Epithelial cell of esophagus (primary cell): Measurements from ENCODE around the gene CXCL17.

ENCODE experiments used
- DNase-seq: peaks from one replicate; pipeline ENCODE4 v3.0.0; 2010; ENCODE audit warnings: low read depth
- H3K4me3 ChIP-seq: 2 replicates; pipeline ENCODE4 v1.5.1; 2011; ENCODE audit warnings: mild to moderate bottlenecking, low read length, control low read depth
- CTCF ChIP-seq: IDR thresholded peaks from 2 replicates; pipeline ENCODE4 v1.5.1; 2011; ENCODE audit warnings: low read depth, mild to moderate bottlenecking, low read length, control low read depth, inconsistent platforms; ENCODE audit not compliant: insufficient read depth; ENCODE audit errors: missing control alignments

CXCL17 gene

DNA sequence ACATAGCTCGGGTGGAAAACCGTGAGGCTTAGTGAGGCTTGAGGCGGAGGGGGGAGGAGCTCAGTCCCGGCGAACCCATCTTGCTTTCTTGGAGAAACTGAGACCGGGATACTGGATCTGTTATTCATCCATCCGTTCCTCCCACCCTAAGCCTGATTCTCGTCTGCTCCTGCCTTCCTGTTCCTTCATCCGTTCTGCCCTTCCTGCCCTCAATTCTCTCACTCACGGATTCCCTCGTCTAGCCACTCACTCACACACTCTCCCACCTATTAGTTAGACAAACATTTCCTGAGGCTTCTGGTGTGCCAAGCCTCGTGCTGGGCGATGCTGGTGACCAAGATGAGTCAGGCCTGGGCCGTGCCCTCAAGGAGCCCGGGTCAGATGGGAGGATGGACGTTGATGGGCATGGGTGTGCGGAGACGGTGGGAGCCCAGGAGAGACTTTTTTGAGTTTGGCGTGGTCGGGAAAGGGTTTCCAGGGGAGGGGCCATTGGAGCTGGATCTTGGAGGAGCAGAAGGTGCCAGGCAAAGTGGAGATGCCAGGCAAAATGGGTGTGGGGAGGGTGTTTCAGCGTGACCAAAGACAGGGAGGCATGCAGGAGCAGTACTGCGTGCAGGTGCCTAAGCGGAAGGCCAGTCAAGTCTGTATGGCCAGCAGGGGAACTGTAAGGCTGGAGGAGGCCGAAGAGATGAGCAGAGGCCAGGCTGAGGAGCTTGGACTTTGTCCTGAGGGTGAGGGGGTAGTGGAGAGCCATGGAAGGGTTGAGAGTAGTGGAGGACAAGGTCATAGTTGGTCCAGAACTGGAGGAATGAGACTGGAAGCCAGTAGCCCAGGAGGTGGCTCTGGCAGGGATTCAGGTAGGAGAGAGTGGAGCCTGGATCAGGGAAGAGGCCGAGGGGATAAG lies 45.2 kb downstream of the CXCL17 start:
- DNase-seq: no peak
- peak overlapping the region; percentile 83 for H3K4me3 ChIP-seq
- TF ChIP-seq CTCF: no peak

DNA sequence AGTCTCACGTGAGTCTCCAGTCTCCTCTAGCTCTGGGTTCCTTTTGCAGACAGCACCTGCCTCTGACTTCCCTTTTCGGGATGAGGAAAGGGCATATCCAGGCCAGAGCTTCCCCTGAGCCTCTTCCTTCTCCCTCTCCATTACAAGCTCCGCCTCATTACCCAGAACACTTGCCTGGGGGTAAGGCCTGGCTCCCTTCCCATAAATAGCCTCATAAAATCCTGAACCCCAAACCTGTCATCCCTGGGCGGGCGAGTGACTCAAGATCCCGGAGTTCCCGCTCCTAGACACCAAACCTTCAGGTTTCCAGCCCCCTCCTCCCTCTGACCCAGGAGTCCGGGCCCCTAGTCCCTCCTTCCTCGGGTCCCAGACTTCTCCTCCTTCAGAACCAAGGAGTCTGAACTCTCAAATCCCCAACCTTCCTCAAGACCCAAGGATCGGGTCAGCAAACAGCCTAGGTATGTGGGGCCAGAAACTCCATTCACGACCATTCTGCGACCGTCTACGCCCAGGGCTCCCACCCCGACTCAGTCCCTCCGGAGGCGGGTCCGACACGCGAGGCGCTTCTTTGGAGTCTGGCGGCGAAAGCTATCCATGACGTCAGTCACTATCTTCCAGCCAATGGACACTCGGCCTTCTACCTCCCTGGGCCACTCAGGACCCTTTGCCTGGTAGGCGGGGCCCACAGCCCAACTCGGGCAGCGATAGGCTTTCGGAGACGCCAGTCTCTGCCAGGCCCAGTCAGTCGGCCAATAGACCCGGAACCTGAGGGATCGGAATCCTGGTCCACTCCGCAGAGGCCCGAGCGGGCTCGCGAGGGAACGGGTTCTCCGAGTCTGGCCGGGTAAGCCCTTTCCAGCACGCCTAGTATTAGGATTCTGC lies 46.1 kb downstream of the CXCL17 start:
- no peak for TF ChIP-seq CTCF
- H3K4me3 ChIP-seq: peak overlapping the region; percentile 83
- DNase-seq: peak; percentile 99

DNA sequence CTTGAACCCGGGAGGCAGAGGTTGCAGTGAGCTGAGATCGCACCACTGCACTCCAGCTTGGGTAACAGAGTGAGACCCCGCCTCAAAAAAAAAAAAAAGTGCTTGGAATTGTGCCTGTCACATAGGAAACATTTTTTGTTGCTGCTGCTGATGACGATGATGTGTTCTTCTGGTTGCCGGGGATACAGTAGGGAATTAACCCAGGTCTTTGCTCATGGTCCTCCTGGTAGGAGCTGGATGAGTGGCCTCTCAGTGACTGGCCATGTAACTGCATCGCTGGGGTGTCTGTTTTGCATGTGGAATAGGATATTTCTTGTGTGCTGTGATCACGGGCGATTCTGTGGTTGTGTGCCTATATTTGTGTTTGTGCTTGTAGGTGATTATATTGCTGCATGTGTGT lies 48.0 kb downstream of the CXCL17 start:
- DNase-seq: no peak
- H3K4me3 ChIP-seq: no peak overlapping the region
- TF ChIP-seq CTCF: no peak

- H3K4me3 ChIP-seq: no peak overlapping the region
- DNase-seq: no peak
- TF ChIP-seq CTCF: no peak
Measured at GRCh38 chr19:42392165-42392564, 50.6 kb downstream of the CXCL17 start.

- no peak for TF ChIP-seq CTCF
- no peak for DNase-seq
- H3K4me3 ChIP-seq: no peak within 1 kb of the TSS
Measured at GRCh38 chr19:42389899-42390298, 52.8 kb downstream of the CXCL17 start, which contains the start of gene CNFN. CNFN (minus strand) TSS chr19:42390297; CDS start chr19:42389037, 1,260 bp downstream.

DNA sequence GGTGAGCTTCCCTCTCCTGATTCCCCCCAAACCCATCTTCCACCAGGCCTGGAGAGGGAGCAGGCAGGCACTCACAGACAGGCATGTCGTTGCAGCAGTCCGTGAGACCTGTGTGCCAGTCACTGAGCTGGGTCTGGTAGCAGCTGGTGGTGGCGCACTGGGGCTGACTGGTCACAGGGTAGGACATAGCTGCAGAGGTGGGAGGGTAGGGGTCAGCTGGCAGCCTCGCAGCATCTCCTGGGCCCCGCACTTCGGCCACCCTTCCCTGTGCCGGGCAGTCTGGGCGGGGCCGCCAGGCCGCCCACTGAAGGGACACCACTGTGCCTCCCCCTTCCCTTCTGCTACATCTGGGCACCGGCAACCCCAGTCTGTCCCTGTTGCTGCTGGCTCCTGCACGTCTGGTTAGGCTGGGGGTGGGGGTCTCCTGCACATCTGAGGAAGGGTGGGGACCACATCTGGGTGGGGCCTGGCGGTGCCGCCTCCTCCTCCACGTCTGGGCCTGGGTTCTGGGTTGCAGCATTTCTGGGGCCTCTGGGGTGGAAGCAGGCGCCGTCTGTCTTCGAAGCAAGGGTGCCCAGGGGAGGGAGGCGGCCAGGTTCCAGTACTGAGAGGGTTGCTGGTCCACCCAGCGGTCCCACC lies 53.8 kb downstream of the CXCL17 start:
- no peak overlapping the region for H3K4me3 ChIP-seq
- DNase-seq: no peak
- no peak for TF ChIP-seq CTCF
